Breast epithelium (tissue), 4 donors: ENCODE data around the gene ISG15. TPM values are rescaled to one million over a fixed set of nuclear protein-coding genes. Genes with fewer than 3 reads are reported as not detected.
"Not testable (repeated sequence)": the region's sequence is repeated elsewhere in the genome, so short reads cannot be mapped to it uniquely, and the experiment has no call there.

ENCODE experiments used
- DNase-seq, 2 donors: peaks; one replicate each; pipeline ENCODE4 v3.0.0-alpha.2; 2019; ENCODE audit warnings: low spot score in 2 of 2
- H3K27ac ChIP-seq, 2 donors: fragments of 200-600 bp; sonication (generic) in 1 of 2; one replicate each; pipeline ENCODE4 v1.5.1; 2016 to 2019; ENCODE audit warnings: mild to moderate bottlenecking in 1 of 2
- H3K27me3 ChIP-seq, 2 donors: fragments of 200-600 bp; sonication (generic) in 1 of 2; one replicate each; pipeline versions ENCODE4 v1.5.1 to v1.6.0; 2017 to 2019; ENCODE audit warnings: control low read depth in 1 of 2, mild to moderate bottlenecking in 1 of 2
- H3K36me3 ChIP-seq: fragments of 200-600 bp; one replicate; pipeline ENCODE4 v1.5.1; 2019
- H3K4me1 ChIP-seq, 2 donors: fragments of 200-600 bp; sonication (generic); one replicate each; pipeline ENCODE4 v1.5.1; 2016 to 2019; ENCODE audit warnings: control low read depth in 1 of 2
- H3K4me3 ChIP-seq, 3 donors: fragments of 200-600 bp; sonication (generic); 1 replicate in 2 of 3; 2 replicates in 1 of 3; pipeline ENCODE4 v1.5.1; 2016 to 2019; ENCODE audit warnings: mild to moderate bottlenecking in 3 of 3, moderate library complexity in 2 of 3
- H3K9me3 ChIP-seq, 2 donors: fragments of 200-600 bp; sonication (generic) in 1 of 2; one replicate each; pipeline ENCODE4 v1.5.1; 2016 to 2019; ENCODE audit warnings: control low read depth in 1 of 2
- POLR2A ChIP-seq: fragments of 450-650 bp; IDR thresholded peaks from one replicate; pipeline ENCODE4 v1.6.1; 2016; ENCODE audit warnings: antibody characterized with exemption, mild to moderate bottlenecking, moderate library complexity
- POLR2AphosphoS5 ChIP-seq, 3 donors: sonication (generic); formaldehyde crosslinking; IDR thresholded peaks; one replicate each; pipeline ENCODE4 v1.6.1; 2017; ENCODE audit warnings: antibody characterized with exemption in 3 of 3
- intact Hi-C: fragments of 100-400 bp; cut with DNase I; formaldehyde crosslinking; loops from one replicate; pipeline ENCODE4 v1.15.1; 2023; ENCODE audit warnings: low total_unique reads
- total RNA-seq, 3 donors: library from RNA; depleted of rRNA; stranded (reverse); fragments of >200 nt; gene quantifications; one replicate each; pipeline ENCODE4 v1.1.0, GENCODE V29; 2016
- TF ChIP-seq, protein P1 (sequence below), 3 donors: fragments of 450-650 bp; IDR thresholded peaks; one replicate each; pipeline ENCODE4 v1.5.1; 2016 to 2017; ENCODE audit warnings: antibody characterized with exemption in 3 of 3, mild to moderate bottlenecking in 3 of 3, moderate library complexity in 3 of 3

Gene ISG15
- total RNA-seq, 3 donors from 2014 or later, result 15.5 to 31.5 (median 18.0) TPM

DNA sequence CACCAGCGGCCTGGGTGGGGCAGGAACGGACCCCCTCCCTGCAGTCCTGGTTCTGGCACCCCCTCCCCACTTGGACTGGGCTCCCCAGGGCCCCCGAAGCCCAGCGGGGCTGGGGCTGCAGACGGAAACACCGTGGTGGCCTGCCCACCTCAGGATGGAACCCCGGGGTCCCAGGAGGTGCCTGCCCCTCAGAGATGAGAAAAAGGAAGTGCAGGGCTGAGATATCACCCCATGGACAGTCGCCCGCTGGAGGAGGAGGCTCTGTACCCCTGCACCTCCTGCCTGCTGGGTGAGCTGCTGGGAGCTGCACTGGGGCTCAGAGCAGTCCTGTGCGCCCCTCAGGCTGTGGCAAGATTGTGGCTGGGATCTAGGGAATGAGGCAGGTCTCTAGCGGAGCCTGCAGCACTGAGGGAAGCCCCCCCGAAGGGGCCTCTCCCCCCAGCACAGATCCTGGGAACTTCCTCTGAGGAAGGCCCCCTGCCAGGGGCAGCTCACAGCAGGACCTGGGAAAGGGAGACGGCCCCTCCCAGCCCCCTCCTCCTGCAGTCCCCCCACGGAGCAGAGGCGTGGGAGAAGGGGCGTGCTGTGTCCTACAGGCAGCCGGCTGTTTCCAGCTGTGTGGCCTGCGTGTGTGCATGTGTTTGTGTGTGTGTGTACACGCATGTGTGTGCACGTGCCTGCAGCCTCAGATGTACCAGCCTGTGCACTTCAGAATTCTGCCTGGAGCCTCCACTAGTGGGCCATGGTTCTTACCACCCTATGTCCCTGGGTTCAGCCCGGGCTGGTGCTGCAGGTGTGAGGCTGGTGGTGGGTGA, 13.5 kb downstream of the ISG15 start:
- Histone ChIP-seq H3K9me3 (no peaks in the 10 kb centered on the region), H3K36me3 (no peaks in the 10 kb centered on the region), H3K27me3 (no peaks in the 10 kb centered on the region), H3K27ac (no peak overlapping the region), H3K4me1 (peaks cover 4 to 16% of the 10 kb centered on the region in 2 donors), H3K4me3 (no peak overlapping the region)
- no peak for TF ChIP-seq POLR2AphosphoS5 (IDR thresholded peaks at IDR 0.05)
- TF ChIP-seq, protein P1, sequence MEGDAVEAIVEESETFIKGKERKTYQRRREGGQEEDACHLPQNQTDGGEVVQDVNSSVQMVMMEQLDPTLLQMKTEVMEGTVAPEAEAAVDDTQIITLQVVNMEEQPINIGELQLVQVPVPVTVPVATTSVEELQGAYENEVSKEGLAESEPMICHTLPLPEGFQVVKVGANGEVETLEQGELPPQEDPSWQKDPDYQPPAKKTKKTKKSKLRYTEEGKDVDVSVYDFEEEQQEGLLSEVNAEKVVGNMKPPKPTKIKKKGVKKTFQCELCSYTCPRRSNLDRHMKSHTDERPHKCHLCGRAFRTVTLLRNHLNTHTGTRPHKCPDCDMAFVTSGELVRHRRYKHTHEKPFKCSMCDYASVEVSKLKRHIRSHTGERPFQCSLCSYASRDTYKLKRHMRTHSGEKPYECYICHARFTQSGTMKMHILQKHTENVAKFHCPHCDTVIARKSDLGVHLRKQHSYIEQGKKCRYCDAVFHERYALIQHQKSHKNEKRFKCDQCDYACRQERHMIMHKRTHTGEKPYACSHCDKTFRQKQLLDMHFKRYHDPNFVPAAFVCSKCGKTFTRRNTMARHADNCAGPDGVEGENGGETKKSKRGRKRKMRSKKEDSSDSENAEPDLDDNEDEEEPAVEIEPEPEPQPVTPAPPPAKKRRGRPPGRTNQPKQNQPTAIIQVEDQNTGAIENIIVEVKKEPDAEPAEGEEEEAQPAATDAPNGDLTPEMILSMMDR (IDR thresholded peaks at IDR 0.05), result no peak
- no peak for TF ChIP-seq POLR2A
- intact Hi-C loops, result loop anchor here (10.0 kb wide), 1 partner anchor 458 kb away; no protein-coding TSS in a partner anchor
- DNase-seq, result no peak

DNA sequence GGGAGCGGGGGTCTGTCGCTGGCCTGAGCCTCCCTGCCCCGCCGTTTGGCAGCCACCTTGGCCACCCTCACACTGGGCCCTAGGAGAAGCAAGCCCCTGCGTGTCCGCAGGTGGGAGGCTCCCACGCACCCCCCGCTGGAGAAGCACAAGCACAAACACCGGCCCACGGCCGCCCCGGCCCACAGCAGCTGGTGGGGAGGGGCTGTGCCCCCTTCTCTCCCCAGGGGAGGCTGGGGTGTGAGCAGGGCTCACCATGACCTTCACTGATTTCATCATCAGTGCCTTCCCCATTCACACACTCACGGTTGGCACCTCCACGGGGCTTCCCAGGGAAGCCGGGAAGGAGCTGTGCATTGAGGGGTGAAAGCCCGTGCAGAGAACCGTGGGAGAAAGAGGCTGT, 14.5 kb downstream of the ISG15 start:
- H3K36me3 ChIP-seq, result no peaks in the 10 kb centered on the region
- intact Hi-C loops, result loop anchor here (10.0 kb wide), 1 partner anchor 457 kb away; no protein-coding TSS in a partner anchor
- H3K27me3 ChIP-seq, result no peaks in the 10 kb centered on the region
- DNase-seq, result no peak
- peaks cover 5 to 20% of the 10 kb centered on the region in 2 donors for H3K4me1 ChIP-seq
- TF ChIP-seq POLR2AphosphoS5 (IDR thresholded peaks at IDR 0.05), result no peak
- no peak for TF ChIP-seq POLR2A
- TF ChIP-seq, protein P1 (IDR thresholded peaks at IDR 0.05), result no peak
- H3K4me3 ChIP-seq, result no peak overlapping the region
- H3K27ac ChIP-seq, result no peak overlapping the region
- no peaks in the 10 kb centered on the region for H3K9me3 ChIP-seq

DNA sequence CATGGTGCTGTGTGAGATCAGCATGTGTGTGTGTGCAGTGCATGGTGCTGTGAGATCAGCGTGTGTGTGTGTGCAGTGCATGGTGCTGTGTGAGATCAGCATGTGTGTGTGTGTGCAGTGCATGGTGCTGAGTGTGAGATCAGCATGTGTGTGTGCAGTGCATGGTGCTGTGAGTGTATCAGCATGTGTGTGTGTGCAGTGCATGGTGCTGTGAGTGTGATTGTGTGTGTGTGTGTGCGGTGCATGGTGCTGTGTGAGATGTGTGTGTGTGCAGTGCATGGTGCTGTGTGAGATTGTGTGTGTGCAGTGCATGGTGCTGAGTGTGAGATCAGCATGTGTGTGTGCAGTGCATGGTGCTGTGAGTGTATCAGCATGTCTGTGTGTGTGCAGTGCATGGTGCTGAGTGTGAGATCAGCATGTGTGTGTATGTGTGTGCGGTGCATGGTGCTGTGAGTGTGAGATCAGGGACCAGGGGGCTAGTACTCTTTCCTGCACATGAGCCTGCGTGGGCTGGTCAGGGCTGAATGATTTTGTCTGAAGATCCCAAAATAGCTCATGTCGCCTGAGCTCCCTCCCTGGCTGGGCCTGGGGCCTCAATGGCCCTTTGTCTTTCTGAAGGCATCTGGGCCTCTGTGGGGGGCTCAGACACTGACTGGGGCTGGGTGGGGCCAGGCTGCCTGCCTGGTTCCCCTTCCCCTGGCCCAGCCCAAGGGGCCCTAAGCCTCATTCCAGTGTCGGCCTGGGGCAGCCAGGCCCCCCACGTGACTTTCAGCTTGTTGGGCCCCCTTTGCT, 17.8 kb downstream of the ISG15 start:
- H3K9me3 ChIP-seq, H3K4me3 ChIP-seq, H3K27ac ChIP-seq, H3K36me3 ChIP-seq, intact Hi-C loops, DNase-seq, H3K27me3 ChIP-seq: not testable (repeated sequence)
- H3K4me1 ChIP-seq, result peaks cover 7 to 10% of the 10 kb centered on the region in 2 donors

DNA sequence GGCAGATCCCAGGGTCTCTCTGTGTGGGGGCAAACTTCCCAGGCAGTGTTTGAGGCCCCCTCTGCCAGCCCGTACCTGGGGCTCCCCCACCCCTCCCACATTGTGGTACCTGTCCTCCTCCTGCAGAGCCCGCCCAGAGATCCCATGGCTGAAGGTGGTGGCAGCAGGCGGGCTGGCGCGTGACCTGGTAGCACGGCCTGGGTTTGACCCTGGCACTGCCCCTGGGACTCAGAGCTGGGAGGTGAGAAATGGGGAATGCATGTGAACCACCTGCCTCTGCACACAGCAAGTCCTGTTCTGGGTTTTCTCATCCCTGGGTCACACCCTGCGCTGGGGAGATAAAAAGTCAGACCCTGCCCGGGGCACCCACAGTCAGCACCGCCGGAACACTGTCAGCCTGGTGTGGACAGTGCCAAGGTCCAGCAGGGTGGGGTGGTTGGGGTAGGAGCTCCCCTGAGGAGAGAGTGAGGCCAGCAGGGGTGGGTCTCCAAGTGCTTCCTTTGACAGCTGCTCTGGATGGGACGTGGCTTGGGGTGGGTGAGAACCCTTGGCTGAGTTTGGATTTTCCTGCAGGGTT, 18.4 kb downstream of the ISG15 start:
- no peaks in the 10 kb centered on the region for H3K9me3 ChIP-seq
- no peaks in the 10 kb centered on the region for H3K27me3 ChIP-seq
- no peak overlapping the region for H3K4me3 ChIP-seq
- H3K36me3 ChIP-seq, result no peaks in the 10 kb centered on the region
- peaks cover 7% of the 10 kb centered on the region in 2 donors for H3K4me1 ChIP-seq
- TF ChIP-seq, protein P1 (IDR thresholded peaks at IDR 0.05), result no peak
- TF ChIP-seq POLR2AphosphoS5 (IDR thresholded peaks at IDR 0.05), result no peak
- H3K27ac ChIP-seq, result no peak overlapping the region
- DNase-seq, result no peak
- intact Hi-C loops, result no loop called here

DNA sequence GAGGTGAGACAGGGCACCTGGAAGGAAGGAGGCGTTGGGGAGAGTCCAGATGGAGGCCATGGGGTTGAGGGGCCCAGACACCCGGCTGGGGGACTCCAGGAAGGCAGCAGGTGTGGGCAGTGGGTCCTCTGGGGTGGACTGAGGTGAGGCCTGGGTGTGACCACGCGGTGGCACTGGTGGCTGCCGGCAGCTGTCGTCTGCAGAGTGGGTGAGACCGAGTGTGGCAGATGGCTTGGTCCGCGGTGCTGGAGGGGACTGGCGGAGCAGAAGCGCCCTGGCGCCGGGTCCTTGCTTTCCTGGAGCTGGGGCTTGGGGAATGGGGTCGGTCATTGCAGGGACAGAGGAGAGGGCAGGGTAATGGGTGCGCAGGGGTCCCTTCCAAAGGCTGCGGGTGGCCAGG, 19.1 kb downstream of the ISG15 start:
- peak overlapping the region; percentile 25 to 62 for H3K27ac ChIP-seq
- no peaks in the 10 kb centered on the region for H3K9me3 ChIP-seq
- peak overlapping the region in 2 of 3 donors; percentile 55 to 71 for H3K4me3 ChIP-seq
- DNase-seq, result peak in 1 of 2 donors; percentile 40
- TF ChIP-seq, protein P1 (IDR thresholded peaks at IDR 0.05), result no peak
- no peak for TF ChIP-seq POLR2A
- TF ChIP-seq POLR2AphosphoS5 (IDR thresholded peaks at IDR 0.05), result no peak
- H3K4me1 ChIP-seq, result peaks cover 6 to 7% of the 10 kb centered on the region in 2 donors
- no peaks in the 10 kb centered on the region for H3K36me3 ChIP-seq
- intact Hi-C loops, result no loop called here
- no peaks in the 10 kb centered on the region for H3K27me3 ChIP-seq
